HEK293 (cell line): ENCODE data around the gene ABCF1.

Experiments used
- HIC1 ChIP-seq: fragments of 450-650 bp; formaldehyde crosslinking; IDR thresholded peaks from 2 replicates; pipeline ENCODE4 v1.5.1; 2016; ENCODE audit warnings: missing biosample characterization, missing genetic modification characterization
- MEIS1 ChIP-seq: sonication (generic); formaldehyde crosslinking; IDR thresholded peaks from 2 replicates; pipeline ENCODE4 v1.8.1; 2022; ENCODE audit warnings: missing genetic modification reagents, mild to moderate bottlenecking, borderline replicate concordance
- PBX3 ChIP-seq: sonication (generic); formaldehyde crosslinking; IDR thresholded peaks from 2 replicates; pipeline ENCODE4 v1.8.1; 2022; ENCODE audit warnings: mild to moderate bottlenecking, moderate library complexity, missing genetic modification reagents
- PRDM2 ChIP-seq: fragments of 450-650 bp; formaldehyde crosslinking; IDR thresholded peaks from 2 replicates; pipeline ENCODE4 v1.5.1; 2016; ENCODE audit warnings: missing biosample characterization, missing genetic modification characterization, borderline replicate concordance
- PRDM4 ChIP-seq: fragments of 450-650 bp; formaldehyde crosslinking; IDR thresholded peaks from 2 replicates; pipeline ENCODE4 v1.5.1; 2017; ENCODE audit warnings: missing biosample characterization, missing genetic modification characterization
- ZNF121 ChIP-seq: fragments of 450-650 bp; formaldehyde crosslinking; IDR thresholded peaks from 2 replicates; pipeline ENCODE4 v1.5.1; 2016; ENCODE audit warnings: missing biosample characterization, missing genetic modification characterization
- ZNF248 ChIP-seq: fragments of 450-650 bp; formaldehyde crosslinking; IDR thresholded peaks from 2 replicates; pipeline ENCODE4 v1.5.1; 2017; ENCODE audit warnings: missing biosample characterization, missing genetic modification characterization
- ZNF26 ChIP-seq: fragments of 450-650 bp; formaldehyde crosslinking; IDR thresholded peaks from 2 replicates; pipeline ENCODE4 v1.5.1; 2016; ENCODE audit warnings: missing biosample characterization, missing genetic modification characterization
- ZNF354C ChIP-seq: fragments of 450-650 bp; formaldehyde crosslinking; IDR thresholded peaks from 2 replicates; pipeline ENCODE4 v1.5.1; 2016; ENCODE audit warnings: missing biosample characterization, missing genetic modification characterization, low read depth, borderline replicate concordance
- ZNF549 ChIP-seq: fragments of 450-650 bp; IDR thresholded peaks from 2 replicates; pipeline ENCODE4 v1.5.1; 2018; ENCODE audit warnings: missing biosample characterization, missing genetic modification characterization, mild to moderate bottlenecking, inconsistent platforms, moderate library complexity
- ZNF623 ChIP-seq: fragments of 450-650 bp; formaldehyde crosslinking; IDR thresholded peaks from 2 replicates; pipeline ENCODE4 v1.5.1; 2016; ENCODE audit warnings: missing biosample characterization, missing genetic modification characterization
- ZSCAN4 ChIP-seq: fragments of 450-650 bp; formaldehyde crosslinking; IDR thresholded peaks from 2 replicates; pipeline ENCODE4 v1.5.1; 2017; ENCODE audit warnings: missing biosample characterization, missing genetic modification characterization

The ABCF1 gene

GRCh38 chr6:30573113-30573512 is 1.9 kb downstream of the ABCF1 start (continued):
- no peak for TF ChIP-seq ZSCAN4 (tag by site-specific recombination)
- TF ChIP-seq ZNF549, result no peak
- TF ChIP-seq PBX3, result no peak
- TF ChIP-seq HIC1 (tag by site-specific recombination), result no peak
- no peak for TF ChIP-seq PRDM2 (tag by site-specific recombination)
- no peak for TF ChIP-seq MEIS1 (CRISPR knock-in tag)
- TF ChIP-seq ZNF121 (tag by site-specific recombination), result no peak
- no peak for TF ChIP-seq ZNF623 (tag by site-specific recombination)
- no peak for TF ChIP-seq ZNF354C
- no peak for TF ChIP-seq PRDM4 (tag by site-specific recombination)
- TF ChIP-seq ZNF248 (tag by site-specific recombination), result no peak
- TF ChIP-seq ZNF26 (tag by site-specific recombination), result no peak
